ENCODE data around the gene WDR86. TPM values are rescaled to one million over a fixed set of nuclear protein-coding genes. Genes with fewer than 3 reads are reported as not detected.

Gene WDR86
- total and polyA plus RNA-seq, 2 donors = 4.2 to 6.8 TPM

GRCh38 chr7:151374726-151375125 lies 35.1 kb downstream of the WDR86 start:
- Histone ChIP-seq H3K4me1 (ENCODE audit: insufficient read depth) (no peaks in the 10 kb centered on the region), H3K4me3 (ENCODE audit: low read depth, low read length) (no peak overlapping the region), H3K36me3 (ENCODE audit: insufficient read depth) (peaks cover 4% of the 10 kb centered on the region), H3K27ac (ENCODE audit: low read depth) (no peak overlapping the region)
- DNase-seq (ENCODE audit: extremely low spot score) = no peak
- WGBS = 83% methylated on average over 15 of the region's 15 CpGs

- 89% methylated on average over 15 of the region's 15 CpGs for WGBS
- peaks cover 4% of the 10 kb centered on the region for H3K36me3 ChIP-seq (ENCODE audit: insufficient read depth)
- H3K27ac ChIP-seq (ENCODE audit: low read depth) = no peak overlapping the region
- no peaks in the 10 kb centered on the region for H3K4me1 ChIP-seq (ENCODE audit: insufficient read depth)
- H3K4me3 ChIP-seq (ENCODE audit: low read depth, low read length) = no peak overlapping the region
- DNase-seq (ENCODE audit: extremely low spot score) = no peak
Measured at GRCh38 chr7:151374139-151374538, 35.7 kb downstream of the WDR86 start.

GRCh38 chr7:151373599-151373998 lies 36.2 kb downstream of the WDR86 start:
- Histone ChIP-seq H3K27ac (ENCODE audit: low read depth) (no peak overlapping the region), H3K4me1 (ENCODE audit: insufficient read depth) (no peaks in the 10 kb centered on the region), H3K36me3 (ENCODE audit: insufficient read depth) (peaks cover 4% of the 10 kb centered on the region), H3K4me3 (ENCODE audit: low read depth, low read length) (no peak overlapping the region)
- WGBS = 88% methylated on average over 13 of the region's 13 CpGs
- DNase-seq (ENCODE audit: extremely low spot score) = no peak

GRCh38 chr7:151372612-151373265 lies 37.1 kb downstream of the WDR86 start:
- WGBS = 98% methylated on average over 10 of the region's 10 CpGs
- peaks cover 4% of the 10 kb centered on the region for H3K36me3 ChIP-seq (ENCODE audit: insufficient read depth)
- DNase-seq (ENCODE audit: extremely low spot score) = no peak

GRCh38 chr7:151371266-151371665 lies 38.6 kb downstream of the WDR86 start:
- DNase-seq (ENCODE audit: extremely low spot score) = no peak
- no peaks in the 10 kb centered on the region for H3K36me3 ChIP-seq (ENCODE audit: insufficient read depth)
- WGBS = 87% methylated on average over 2 of the region's 2 CpGs
- H3K27ac ChIP-seq (ENCODE audit: low read depth) = no peak overlapping the region
- no peaks in the 10 kb centered on the region for H3K4me1 ChIP-seq (ENCODE audit: insufficient read depth)
- H3K4me3 ChIP-seq (ENCODE audit: low read depth, low read length) = no peak overlapping the region

More at GRCh38 chr7:151372612-151373265, 37.1 kb downstream of the WDR86 start:
- Histone ChIP-seq H3K4me3 (ENCODE audit: low read depth, low read length) (no peak overlapping the region), H3K4me1 (ENCODE audit: insufficient read depth) (no peaks in the 10 kb centered on the region), H3K27ac (ENCODE audit: low read depth) (no peak overlapping the region)

DNA sequence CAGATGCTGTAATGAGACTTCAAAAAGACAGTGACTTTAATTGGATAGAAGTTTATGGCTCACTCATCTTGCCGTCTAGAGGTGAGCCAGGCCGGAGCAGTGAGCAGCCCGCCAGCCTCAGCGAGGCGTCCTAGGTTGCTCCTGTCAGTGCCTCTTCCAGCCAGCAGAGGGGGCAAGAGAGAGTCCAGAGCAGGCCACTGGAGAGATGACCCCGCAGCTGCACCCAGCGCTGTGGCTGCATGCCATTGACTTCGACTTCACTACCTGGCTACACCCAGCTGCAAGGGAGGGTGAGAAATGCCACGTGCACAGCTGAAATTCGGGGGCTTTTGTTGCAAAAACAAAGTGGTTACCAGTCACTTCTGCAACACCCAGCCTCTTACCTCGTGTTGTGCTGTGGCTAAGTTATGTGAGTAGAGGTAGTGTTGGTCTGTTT lies 41.7 kb downstream of the WDR86 start:
- Histone ChIP-seq H3K36me3 (ENCODE audit: insufficient read depth) (no peaks in the 10 kb centered on the region), H3K4me1 (ENCODE audit: insufficient read depth) (no peaks in the 10 kb centered on the region), H3K27ac (ENCODE audit: low read depth) (no peak overlapping the region), H3K4me3 (ENCODE audit: low read depth, low read length) (no peak overlapping the region)
- 10% methylated on average over 11 of the region's 11 CpGs for WGBS
- DNase-seq (ENCODE audit: extremely low spot score) = no peak

DNA sequence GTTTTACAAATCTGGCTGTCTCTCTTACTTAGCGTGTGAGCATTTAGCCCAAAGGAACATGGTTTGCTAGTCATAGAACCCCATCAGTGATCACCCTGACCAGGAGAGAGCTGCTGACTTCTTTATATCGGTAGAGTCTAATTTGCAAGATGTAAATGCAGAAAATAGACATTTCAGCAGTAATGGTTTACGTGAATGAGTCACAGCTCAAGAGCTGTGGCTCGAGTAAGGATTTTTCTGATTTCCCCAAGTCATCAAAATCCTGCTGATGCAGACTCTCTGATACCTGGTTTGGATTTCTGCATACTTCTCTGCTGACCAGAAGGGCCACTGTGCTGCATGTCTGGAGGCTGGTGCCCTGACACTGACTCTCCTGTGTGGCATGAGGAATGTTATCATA lies 42.6 kb downstream of the WDR86 start:
- no peak for DNase-seq (ENCODE audit: extremely low spot score)
- H3K36me3 ChIP-seq (ENCODE audit: insufficient read depth) = no peaks in the 10 kb centered on the region

GRCh38 chr7:151366880-151367222 lies 43.0 kb downstream of the WDR86 start:
- Histone ChIP-seq H3K4me1 (ENCODE audit: insufficient read depth) (no peaks in the 10 kb centered on the region), H3K27ac (ENCODE audit: low read depth) (no peak overlapping the region), H3K4me3 (ENCODE audit: low read depth, low read length) (no peak overlapping the region), H3K36me3 (ENCODE audit: insufficient read depth) (no peaks in the 10 kb centered on the region)
- WGBS = 26% methylated on average over 5 of the region's 5 CpGs
- DNase-seq (ENCODE audit: extremely low spot score) = peak; percentile 29

More for the DNA sequence above, 42.6 kb downstream of the WDR86 start:
- 40% methylated on average over 4 of the region's 4 CpGs for WGBS
- Histone ChIP-seq H3K4me1 (ENCODE audit: insufficient read depth) (no peaks in the 10 kb centered on the region), H3K4me3 (ENCODE audit: low read depth, low read length) (no peak overlapping the region), H3K27ac (ENCODE audit: low read depth) (no peak overlapping the region)

DNA sequence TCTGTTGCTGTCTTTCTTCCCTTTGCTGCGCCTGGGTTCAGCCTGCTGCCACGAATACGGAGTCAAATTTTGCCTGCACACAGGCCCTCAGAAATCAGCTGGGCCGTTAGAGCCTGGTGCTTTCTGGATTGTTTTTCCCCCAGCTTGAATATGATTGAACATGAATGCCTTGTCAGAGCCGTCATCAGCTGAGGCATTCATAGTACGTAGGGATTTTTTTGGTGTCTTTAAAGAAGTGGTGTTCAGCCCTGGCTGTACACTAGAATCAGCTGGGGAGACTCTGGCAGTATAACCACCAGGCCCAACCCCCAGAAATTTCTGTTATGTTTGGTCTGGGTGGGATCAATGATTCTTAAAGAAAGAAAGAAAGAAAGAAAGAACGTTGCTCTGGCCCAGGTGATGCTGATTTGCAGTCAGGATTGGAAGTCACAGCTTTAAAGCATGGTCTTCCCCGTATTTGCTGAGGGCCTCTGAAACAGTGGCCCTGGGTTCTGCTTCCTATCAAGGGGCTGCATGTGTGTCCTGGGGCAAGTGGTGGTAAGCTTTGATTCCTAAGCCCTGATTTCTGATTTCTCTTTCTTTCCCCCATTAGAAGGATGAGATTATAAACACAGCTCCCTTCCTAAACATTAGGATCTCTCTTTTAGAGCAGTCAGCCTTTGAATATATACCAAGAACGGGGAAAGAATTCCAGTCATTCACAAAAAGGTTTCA lies 43.5 kb downstream of the WDR86 start:
- Histone ChIP-seq H3K4me1 (ENCODE audit: insufficient read depth) (no peaks in the 10 kb centered on the region), H3K4me3 (ENCODE audit: low read depth, low read length) (no peak overlapping the region), H3K27ac (ENCODE audit: low read depth) (no peak overlapping the region), H3K36me3 (ENCODE audit: insufficient read depth) (no peaks in the 10 kb centered on the region)
- DNase-seq (ENCODE audit: extremely low spot score) = no peak
- 46% methylated on average over 9 of the region's 9 CpGs for WGBS

DNA sequence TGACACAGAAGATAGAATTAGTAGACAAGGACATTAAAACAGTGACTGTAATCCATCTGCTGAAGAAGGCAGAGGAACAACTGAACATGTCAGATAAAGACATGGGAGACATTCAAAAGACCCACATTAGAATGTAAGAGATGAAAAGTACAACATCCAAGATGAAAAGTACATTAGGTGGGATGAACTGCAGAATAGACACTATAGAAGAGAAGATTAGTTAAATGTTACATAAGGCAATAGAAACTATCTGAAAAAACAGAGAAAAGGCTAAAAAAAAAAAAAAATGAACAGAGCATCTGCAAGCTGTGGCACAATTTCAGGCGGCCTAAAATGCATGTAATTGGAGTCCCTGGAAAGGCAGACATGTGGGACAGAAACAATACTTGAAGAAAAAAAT lies 46.7 kb downstream of the WDR86 start:
- Histone ChIP-seq H3K4me3 (ENCODE audit: low read depth, low read length) (no peak overlapping the region), H3K4me1 (ENCODE audit: insufficient read depth) (no peaks in the 10 kb centered on the region), H3K36me3 (ENCODE audit: insufficient read depth) (no peaks in the 10 kb centered on the region), H3K27ac (ENCODE audit: low read depth) (no peak overlapping the region)
- WGBS = 98% methylated on average over 1 of the region's 1 CpG
- DNase-seq (ENCODE audit: extremely low spot score) = no peak

DNA sequence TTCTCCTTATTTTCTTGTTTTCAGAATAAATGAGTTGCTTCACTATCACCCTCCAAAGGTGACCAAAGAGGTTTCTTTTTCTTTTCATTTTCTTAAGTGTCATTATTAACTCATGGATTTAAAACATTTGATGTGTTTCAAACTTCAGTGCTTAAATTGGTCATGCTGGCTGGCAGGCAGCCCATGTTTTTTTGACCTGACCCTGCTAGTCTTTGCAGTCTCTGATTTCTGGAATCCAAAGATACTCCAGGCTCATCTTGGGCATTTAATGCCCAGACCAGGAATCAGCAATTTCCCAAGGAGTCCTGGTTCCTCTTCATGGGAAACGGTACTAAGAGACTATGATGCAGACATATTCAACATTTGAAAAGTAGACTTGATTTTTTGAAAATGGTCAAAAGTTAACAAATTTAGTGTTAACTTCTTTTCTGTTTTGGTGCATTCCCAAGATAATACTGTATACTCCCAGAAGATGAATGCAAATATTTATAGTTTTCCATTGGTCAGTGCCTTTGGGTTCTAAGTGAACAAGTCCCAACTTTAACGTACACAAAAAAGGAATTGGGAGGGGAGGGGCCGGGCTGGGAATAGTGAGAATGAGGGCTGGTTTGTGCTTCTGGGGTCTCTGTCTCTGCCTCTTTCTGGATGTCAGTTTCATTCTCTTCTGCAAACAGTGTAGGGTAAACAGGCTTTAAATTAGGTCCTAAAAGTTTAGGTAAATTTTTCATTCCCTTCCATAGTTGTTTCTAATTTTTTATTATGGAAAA lies 48.5 kb downstream of the WDR86 start:
- no peaks in the 10 kb centered on the region for H3K36me3 ChIP-seq (ENCODE audit: insufficient read depth)
- no peak overlapping the region for H3K4me3 ChIP-seq (ENCODE audit: low read depth, low read length)
- WGBS = 78% methylated on average over 3 of the region's 3 CpGs
- DNase-seq (ENCODE audit: extremely low spot score) = no peak
- no peaks in the 10 kb centered on the region for H3K4me1 ChIP-seq (ENCODE audit: insufficient read depth)
- H3K27ac ChIP-seq (ENCODE audit: low read depth) = no peak overlapping the region

GRCh38 chr7:151352512-151352911 lies 57.3 kb downstream of the WDR86 start:
- DNase-seq (ENCODE audit: extremely low spot score) = no peak
- peaks cover 6% of the 10 kb centered on the region for H3K36me3 ChIP-seq (ENCODE audit: insufficient read depth)
- H3K27ac ChIP-seq (ENCODE audit: low read depth) = no peak overlapping the region
- H3K4me3 ChIP-seq (ENCODE audit: low read depth, low read length) = no peak overlapping the region
- H3K4me1 ChIP-seq (ENCODE audit: insufficient read depth) = no peaks in the 10 kb centered on the region
- WGBS = 79% methylated on average over 5 of the region's 5 CpGs

DNA sequence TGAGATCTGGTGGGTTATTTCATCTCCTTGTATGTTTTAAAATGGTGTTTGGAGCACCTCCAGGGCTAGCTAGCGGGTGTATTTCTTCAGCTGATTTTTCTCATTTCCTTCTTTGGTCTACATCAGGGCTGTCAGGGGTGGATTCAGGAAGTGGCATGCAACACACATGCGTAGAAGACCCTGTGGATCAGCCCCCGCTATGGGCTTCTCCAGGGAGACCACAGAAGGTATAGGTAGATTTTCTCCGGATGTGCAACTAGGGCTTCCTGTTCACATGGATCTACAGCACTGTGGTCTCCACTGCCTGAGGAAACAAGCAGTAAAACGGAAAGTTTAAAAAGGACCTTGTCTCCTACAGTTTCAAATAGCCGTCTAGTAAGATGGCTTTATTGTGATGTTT lies 57.9 kb downstream of the WDR86 start:
- peaks cover 6% of the 10 kb centered on the region for H3K36me3 ChIP-seq (ENCODE audit: insufficient read depth)
- 78% methylated on average over 6 of the region's 6 CpGs for WGBS

DNA sequence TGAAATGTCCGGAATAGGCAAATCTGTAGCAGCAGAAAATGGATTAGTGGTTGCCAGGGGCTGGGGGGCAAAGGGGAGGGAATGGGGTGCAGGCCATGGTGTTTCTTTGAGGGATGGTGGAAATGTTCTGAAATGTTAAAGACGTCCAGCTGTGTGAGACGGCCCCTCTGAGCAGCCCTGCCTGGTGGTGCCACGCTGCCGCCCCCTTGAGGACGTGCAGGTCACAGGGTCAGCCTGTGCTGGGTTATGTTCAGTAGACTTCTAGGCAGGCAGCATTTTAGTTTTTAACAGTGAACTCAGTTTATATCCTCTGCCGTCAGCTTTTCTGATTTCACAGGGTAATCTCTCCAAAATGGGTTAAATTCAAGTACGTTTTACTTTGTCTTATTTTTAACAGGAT lies 58.8 kb downstream of the WDR86 start:
- no peak overlapping the region for H3K4me3 ChIP-seq (ENCODE audit: low read depth, low read length)
- WGBS = 65% methylated on average over 8 of the region's 8 CpGs
- H3K36me3 ChIP-seq (ENCODE audit: insufficient read depth) = peaks cover 5% of the 10 kb centered on the region
- no peak overlapping the region for H3K27ac ChIP-seq (ENCODE audit: low read depth)
- H3K4me1 ChIP-seq (ENCODE audit: insufficient read depth) = no peaks in the 10 kb centered on the region
- no peak for DNase-seq (ENCODE audit: extremely low spot score)

More for the DNA sequence above, 57.9 kb downstream of the WDR86 start:
- Histone ChIP-seq H3K4me3 (ENCODE audit: low read depth, low read length) (no peak overlapping the region), H3K27ac (ENCODE audit: low read depth) (no peak overlapping the region), H3K4me1 (ENCODE audit: insufficient read depth) (no peaks in the 10 kb centered on the region)
- DNase-seq (ENCODE audit: extremely low spot score) = no peak
